GM19240 (cell line): ENCODE results near the gene UCHL3.

Experiments used
- DNase-seq: peaks from one replicate; pipeline ENCODE4 v3.0.0; 2011; ENCODE audit warnings: low spot score; ENCODE audit not compliant: insufficient read length

Gene UCHL3

GRCh38 chr13:75547917-75548316 lies 1.7 kb upstream of the UCHL3 start:
- DNase-seq = no peak

- no peak for DNase-seq
Observed at GRCh38 chr13:75550159-75550567, 572 bp downstream of the UCHL3 start.

GRCh38 chr13:75554464-75554863 lies 4.9 kb downstream of the UCHL3 start:
- DNase-seq = no peak

GRCh38 chr13:75554981-75555380 lies 5.4 kb downstream of the UCHL3 start:
- no peak for DNase-seq

GRCh38 chr13:75555836-75556235 lies 6.2 kb downstream of the UCHL3 start:
- DNase-seq = no peak

- no peak for DNase-seq
Observed at GRCh38 chr13:75556961-75557360, 7.4 kb downstream of the UCHL3 start.

GRCh38 chr13:75558145-75558840 lies 8.7 kb downstream of the UCHL3 start:
- DNase-seq = no peak

GRCh38 chr13:75566658-75567057 lies 17.1 kb downstream of the UCHL3 start:
- DNase-seq = no peak

- no peak for DNase-seq
Observed at GRCh38 chr13:75569576-75569975, 20.0 kb downstream of the UCHL3 start.

GRCh38 chr13:75579529-75579928 lies 29.9 kb downstream of the UCHL3 start:
- no peak for DNase-seq

- no peak for DNase-seq
Observed at GRCh38 chr13:75581874-75582640, 32.5 kb downstream of the UCHL3 start.

- no peak for DNase-seq
Observed at GRCh38 chr13:75583091-75583490, 33.5 kb downstream of the UCHL3 start.

GRCh38 chr13:75585153-75585552 lies 35.6 kb downstream of the UCHL3 start:
- DNase-seq = no peak

- no peak for DNase-seq
Observed at GRCh38 chr13:75587679-75588078, 38.1 kb downstream of the UCHL3 start.

- DNase-seq = no peak
Observed at GRCh38 chr13:75596657-75597182, 47.1 kb downstream of the UCHL3 start.

- DNase-seq = no peak
Observed at GRCh38 chr13:75600371-75600770, 50.8 kb downstream of the UCHL3 start.

GRCh38 chr13:75603038-75603437 lies 53.4 kb downstream of the UCHL3 start:
- no peak for DNase-seq

- no peak for DNase-seq
Observed at GRCh38 chr13:75607447-75607846, 57.9 kb downstream of the UCHL3 start.

GRCh38 chr13:75610466-75610865 lies 60.9 kb downstream of the UCHL3 start:
- no peak for DNase-seq

GRCh38 chr13:75612354-75612753 lies 62.8 kb downstream of the UCHL3 start:
- DNase-seq = no peak

GRCh38 chr13:75617230-75617629 lies 67.6 kb downstream of the UCHL3 start:
- no peak for DNase-seq

- no peak for DNase-seq
Observed at GRCh38 chr13:75618308-75618707, 68.7 kb downstream of the UCHL3 start.

- DNase-seq = no peak
Observed at GRCh38 chr13:75620020-75620419, 70.4 kb downstream of the UCHL3 start.
